ENCODE data around the gene LRRC32. TPM values are rescaled to one million over a fixed set of nuclear protein-coding genes. Genes with fewer than 3 reads are reported as not detected.
A peak's percentile ranks its signal among the peaks of the same experiment; 100 is the strongest.

The LRRC32 gene
- total and polyA plus RNA-seq, 2 experiments from 2014 or later, result 0.42 to 0.58 TPM

DNA sequence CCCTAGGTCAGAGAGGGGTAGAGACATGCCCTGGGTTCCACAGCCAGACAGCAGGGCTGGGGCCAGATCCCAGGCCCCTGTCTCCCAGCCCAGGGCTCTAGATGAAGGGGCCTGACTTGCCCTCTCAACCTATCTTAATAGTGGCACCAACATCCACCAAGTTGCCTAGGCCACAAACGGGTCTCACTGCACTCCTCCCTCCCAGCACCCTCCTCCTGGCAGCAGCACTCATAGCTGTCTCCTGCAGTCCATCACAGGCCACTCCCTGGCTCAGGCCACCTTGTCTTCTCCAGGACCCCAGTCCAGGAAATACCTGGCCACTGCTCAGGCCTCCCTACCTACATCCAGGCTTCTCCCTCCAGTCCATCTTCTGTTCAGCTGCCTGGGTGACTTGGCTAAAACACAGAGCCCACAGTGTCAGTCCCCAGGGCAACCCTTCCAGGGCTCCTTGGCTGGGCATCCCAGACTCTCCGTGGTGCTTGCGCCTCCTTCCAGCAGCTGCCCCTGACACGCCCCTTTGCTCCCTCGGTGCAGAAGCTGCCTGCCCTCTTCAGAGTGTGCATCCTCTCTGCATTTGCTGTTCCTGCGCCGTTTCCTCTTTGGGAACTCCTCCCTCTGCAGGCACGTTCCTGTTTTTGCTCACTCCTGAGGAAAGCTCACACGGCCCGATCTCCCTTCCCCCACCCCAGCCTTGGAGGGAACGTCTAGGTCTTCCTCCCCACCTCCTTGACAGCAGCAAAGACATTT is 40.5 kb downstream of the LRRC32 start:
- no peak overlapping the region for H3K4me2 ChIP-seq
- DNase-seq (ENCODE audit: low spot score) (peak; percentile 37), ATAC-seq (peak; percentile 44; the same call in 2 of the 3 replicates)
- H3K9me3 Mint-ChIP-seq, result peaks cover 8% of the 10 kb centered on the region; the same call in 2 of the 3 replicates
- H3K4me3 ChIP-seq, result no peak overlapping the region
- H3K36me3 Mint-ChIP-seq (ENCODE audit: low read depth), result no peaks in the 10 kb centered on the region; the same call in 2 of the 3 replicates
- no peaks in the 10 kb centered on the region for H4K20me1 ChIP-seq (replicated peaks; ENCODE audit: insufficient read depth)
- H3K27me3 Mint-ChIP-seq (ENCODE audit: insufficient read depth, low read depth, poor library complexity), result peaks cover 4% of the 10 kb centered on the region
- no peak overlapping the region for H3K4me3 Mint-ChIP-seq
- no peak for TF ChIP-seq JUNB (IDR thresholded peaks at IDR 0.05; ENCODE audit: unreplicated experiment)
- TF ChIP-seq POLR2AphosphoS5 (IDR thresholded peaks at IDR 0.05; ENCODE audit: low read depth), result no peak
- TF ChIP-seq, protein P1, sequence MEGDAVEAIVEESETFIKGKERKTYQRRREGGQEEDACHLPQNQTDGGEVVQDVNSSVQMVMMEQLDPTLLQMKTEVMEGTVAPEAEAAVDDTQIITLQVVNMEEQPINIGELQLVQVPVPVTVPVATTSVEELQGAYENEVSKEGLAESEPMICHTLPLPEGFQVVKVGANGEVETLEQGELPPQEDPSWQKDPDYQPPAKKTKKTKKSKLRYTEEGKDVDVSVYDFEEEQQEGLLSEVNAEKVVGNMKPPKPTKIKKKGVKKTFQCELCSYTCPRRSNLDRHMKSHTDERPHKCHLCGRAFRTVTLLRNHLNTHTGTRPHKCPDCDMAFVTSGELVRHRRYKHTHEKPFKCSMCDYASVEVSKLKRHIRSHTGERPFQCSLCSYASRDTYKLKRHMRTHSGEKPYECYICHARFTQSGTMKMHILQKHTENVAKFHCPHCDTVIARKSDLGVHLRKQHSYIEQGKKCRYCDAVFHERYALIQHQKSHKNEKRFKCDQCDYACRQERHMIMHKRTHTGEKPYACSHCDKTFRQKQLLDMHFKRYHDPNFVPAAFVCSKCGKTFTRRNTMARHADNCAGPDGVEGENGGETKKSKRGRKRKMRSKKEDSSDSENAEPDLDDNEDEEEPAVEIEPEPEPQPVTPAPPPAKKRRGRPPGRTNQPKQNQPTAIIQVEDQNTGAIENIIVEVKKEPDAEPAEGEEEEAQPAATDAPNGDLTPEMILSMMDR (conservative IDR thresholded peaks at IDR 0.05; ENCODE audit: low read depth in 2 of 2), result no peak
- TF ChIP-seq, protein P2, sequence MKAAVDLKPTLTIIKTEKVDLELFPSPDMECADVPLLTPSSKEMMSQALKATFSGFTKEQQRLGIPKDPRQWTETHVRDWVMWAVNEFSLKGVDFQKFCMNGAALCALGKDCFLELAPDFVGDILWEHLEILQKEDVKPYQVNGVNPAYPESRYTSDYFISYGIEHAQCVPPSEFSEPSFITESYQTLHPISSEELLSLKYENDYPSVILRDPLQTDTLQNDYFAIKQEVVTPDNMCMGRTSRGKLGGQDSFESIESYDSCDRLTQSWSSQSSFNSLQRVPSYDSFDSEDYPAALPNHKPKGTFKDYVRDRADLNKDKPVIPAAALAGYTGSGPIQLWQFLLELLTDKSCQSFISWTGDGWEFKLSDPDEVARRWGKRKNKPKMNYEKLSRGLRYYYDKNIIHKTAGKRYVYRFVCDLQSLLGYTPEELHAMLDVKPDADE (IDR thresholded peaks at IDR 0.05), result no peak
- TF ChIP-seq, protein P3, sequence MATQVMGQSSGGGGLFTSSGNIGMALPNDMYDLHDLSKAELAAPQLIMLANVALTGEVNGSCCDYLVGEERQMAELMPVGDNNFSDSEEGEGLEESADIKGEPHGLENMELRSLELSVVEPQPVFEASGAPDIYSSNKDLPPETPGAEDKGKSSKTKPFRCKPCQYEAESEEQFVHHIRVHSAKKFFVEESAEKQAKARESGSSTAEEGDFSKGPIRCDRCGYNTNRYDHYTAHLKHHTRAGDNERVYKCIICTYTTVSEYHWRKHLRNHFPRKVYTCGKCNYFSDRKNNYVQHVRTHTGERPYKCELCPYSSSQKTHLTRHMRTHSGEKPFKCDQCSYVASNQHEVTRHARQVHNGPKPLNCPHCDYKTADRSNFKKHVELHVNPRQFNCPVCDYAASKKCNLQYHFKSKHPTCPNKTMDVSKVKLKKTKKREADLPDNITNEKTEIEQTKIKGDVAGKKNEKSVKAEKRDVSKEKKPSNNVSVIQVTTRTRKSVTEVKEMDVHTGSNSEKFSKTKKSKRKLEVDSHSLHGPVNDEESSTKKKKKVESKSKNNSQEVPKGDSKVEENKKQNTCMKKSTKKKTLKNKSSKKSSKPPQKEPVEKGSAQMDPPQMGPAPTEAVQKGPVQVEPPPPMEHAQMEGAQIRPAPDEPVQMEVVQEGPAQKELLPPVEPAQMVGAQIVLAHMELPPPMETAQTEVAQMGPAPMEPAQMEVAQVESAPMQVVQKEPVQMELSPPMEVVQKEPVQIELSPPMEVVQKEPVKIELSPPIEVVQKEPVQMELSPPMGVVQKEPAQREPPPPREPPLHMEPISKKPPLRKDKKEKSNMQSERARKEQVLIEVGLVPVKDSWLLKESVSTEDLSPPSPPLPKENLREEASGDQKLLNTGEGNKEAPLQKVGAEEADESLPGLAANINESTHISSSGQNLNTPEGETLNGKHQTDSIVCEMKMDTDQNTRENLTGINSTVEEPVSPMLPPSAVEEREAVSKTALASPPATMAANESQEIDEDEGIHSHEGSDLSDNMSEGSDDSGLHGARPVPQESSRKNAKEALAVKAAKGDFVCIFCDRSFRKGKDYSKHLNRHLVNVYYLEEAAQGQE (IDR thresholded peaks at IDR 0.05; ENCODE audit: unreplicated experiment), result no peak
- no peak for TF ChIP-seq NANOG (IDR thresholded peaks at IDR 0.05; ENCODE audit: borderline replicate concordance)
- TF ChIP-seq, protein P4, sequence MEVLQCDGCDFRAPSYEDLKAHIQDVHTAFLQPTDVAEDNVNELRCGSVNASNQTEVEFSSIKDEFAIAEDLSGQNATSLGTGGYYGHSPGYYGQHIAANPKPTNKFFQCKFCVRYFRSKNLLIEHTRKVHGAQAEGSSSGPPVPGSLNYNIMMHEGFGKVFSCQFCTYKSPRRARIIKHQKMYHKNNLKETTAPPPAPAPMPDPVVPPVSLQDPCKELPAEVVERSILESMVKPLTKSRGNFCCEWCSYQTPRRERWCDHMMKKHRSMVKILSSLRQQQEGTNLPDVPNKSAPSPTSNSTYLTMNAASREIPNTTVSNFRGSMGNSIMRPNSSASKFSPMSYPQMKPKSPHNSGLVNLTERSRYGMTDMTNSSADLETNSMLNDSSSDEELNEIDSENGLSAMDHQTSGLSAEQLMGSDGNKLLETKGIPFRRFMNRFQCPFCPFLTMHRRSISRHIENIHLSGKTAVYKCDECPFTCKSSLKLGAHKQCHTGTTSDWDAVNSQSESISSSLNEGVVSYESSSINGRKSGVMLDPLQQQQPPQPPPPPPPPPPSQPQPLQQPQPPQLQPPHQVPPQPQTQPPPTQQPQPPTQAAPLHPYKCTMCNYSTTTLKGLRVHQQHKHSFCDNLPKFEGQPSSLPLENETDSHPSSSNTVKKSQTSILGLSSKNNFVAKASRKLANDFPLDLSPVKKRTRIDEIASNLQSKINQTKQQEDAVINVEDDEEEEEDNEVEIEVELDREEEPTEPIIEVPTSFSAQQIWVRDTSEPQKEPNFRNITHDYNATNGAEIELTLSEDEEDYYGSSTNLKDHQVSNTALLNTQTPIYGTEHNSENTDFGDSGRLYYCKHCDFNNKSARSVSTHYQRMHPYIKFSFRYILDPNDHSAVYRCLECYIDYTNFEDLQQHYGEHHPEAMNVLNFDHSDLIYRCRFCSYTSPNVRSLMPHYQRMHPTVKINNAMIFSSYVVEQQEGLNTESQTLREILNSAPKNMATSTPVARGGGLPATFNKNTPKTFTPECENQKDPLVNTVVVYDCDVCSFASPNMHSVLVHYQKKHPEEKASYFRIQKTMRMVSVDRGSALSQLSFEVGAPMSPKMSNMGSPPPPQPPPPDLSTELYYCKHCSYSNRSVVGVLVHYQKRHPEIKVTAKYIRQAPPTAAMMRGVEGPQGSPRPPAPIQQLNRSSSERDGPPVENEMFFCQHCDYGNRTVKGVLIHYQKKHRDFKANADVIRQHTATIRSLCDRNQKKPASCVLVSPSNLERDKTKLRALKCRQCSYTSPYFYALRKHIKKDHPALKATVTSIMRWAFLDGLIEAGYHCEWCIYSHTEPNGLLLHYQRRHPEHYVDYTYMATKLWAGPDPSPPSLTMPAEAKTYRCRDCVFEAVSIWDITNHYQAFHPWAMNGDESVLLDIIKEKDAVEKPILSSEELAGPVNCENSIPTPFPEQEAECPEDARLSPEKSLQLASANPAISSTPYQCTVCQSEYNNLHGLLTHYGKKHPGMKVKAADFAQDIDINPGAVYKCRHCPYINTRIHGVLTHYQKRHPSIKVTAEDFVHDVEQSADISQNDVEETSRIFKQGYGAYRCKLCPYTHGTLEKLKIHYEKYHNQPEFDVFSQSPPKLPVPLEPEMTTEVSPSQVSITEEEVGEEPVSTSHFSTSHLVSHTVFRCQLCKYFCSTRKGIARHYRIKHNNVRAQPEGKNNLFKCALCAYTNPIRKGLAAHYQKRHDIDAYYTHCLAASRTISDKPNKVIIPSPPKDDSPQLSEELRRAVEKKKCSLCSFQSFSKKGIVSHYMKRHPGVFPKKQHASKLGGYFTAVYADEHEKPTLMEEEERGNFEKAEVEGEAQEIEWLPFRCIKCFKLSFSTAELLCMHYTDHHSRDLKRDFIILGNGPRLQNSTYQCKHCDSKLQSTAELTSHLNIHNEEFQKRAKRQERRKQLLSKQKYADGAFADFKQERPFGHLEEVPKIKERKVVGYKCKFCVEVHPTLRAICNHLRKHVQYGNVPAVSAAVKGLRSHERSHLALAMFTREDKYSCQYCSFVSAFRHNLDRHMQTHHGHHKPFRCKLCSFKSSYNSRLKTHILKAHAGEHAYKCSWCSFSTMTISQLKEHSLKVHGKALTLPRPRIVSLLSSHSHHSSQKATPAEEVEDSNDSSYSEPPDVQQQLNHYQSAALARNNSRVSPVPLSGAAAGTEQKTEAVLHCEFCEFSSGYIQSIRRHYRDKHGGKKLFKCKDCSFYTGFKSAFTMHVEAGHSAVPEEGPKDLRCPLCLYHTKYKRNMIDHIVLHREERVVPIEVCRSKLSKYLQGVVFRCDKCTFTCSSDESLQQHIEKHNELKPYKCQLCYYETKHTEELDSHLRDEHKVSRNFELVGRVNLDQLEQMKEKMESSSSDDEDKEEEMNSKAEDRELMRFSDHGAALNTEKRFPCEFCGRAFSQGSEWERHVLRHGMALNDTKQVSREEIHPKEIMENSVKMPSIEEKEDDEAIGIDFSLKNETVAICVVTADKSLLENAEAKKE (CRISPR knock-in tag; IDR thresholded peaks at IDR 0.05), result no peak
- no peak for TF ChIP-seq EZH2 (IDR thresholded peaks at IDR 0.05; ENCODE audit: low read depth, unreplicated experiment)
- TF ChIP-seq EZH2phosphoT487 (IDR thresholded peaks at IDR 0.05; ENCODE audit: unreplicated experiment), result no peak
- no peak for TF ChIP-seq ZNF331 (CRISPR knock-in tag; IDR thresholded peaks at IDR 0.05; ENCODE audit: low read depth)
- TF ChIP-seq ZNF114 (CRISPR knock-in tag; IDR thresholded peaks at IDR 0.05), result no peak
- no peak for TF ChIP-seq CREB1 (CRISPR knock-in tag; IDR thresholded peaks at IDR 0.05; ENCODE audit: low read depth)
- TF ChIP-seq STAT1 (IDR thresholded peaks at IDR 0.05; ENCODE audit: unreplicated experiment), result no peak
- no peaks in the 10 kb centered on the region for H3K79me2 ChIP-seq (replicated peaks; ENCODE audit: insufficient read depth)
- no peak overlapping the region for H3K27ac ChIP-seq (ENCODE audit: low read depth)
- no peaks in the 10 kb centered on the region for H3K27me3 ChIP-seq (ENCODE audit: insufficient read depth)
- no peaks in the 10 kb centered on the region for H3K4me1 ChIP-seq (ENCODE audit: insufficient read depth)
- no peaks in the 10 kb centered on the region for H3F3A ChIP-seq (replicated peaks; ENCODE audit: low read depth)
- H3K4me1 Mint-ChIP-seq, result peaks cover 3% of the 10 kb centered on the region; the same call in 1 of the 3 replicates
- no peak overlapping the region for H2AFZ ChIP-seq
- no peaks in the 10 kb centered on the region for H3K36me3 ChIP-seq (ENCODE audit: insufficient read depth)
- H3K9me2 ChIP-seq (ENCODE audit: insufficient read depth), result no peaks in the 10 kb centered on the region
- no peak overlapping the region for H3K27ac Mint-ChIP-seq
